RWPE1 (cell line): Measurements from ENCODE around the gene OR2A25.

Experiments used
- CTCF ChIA-PET: fragments of 350-600 bp; sonication (Branson Sonifier 250); formaldehyde crosslinking; extraction: SDS; loops from one replicate; lab custom pipeline; 2021; lab: Yijun Ruan, JAX
- POLR2A ChIA-PET: fragments of 400-600 bp; formaldehyde crosslinking; extraction: SDS; loops from one replicate; lab custom pipeline; 2020; ENCODE audit warnings: antibody characterized with exemption; ENCODE audit not compliant: low non-redundant PET; lab: Yijun Ruan, JAX
- DNase-seq: peaks from one replicate; pipeline ENCODE4 v3.0.0; 2012; ENCODE audit warnings: low spot score
- H3K27ac ChIP-seq: fragments of 450-650 bp; 2 replicates; pipeline ENCODE4 v1.5.1; 2017
- CTCF ChIP-seq: fragments of 450-650 bp; conservative IDR thresholded peaks from 2 replicates; pipeline ENCODE4 v1.5.1; 2017; ENCODE audit warnings: low read depth, mild to moderate bottlenecking

OR2A25 gene

GRCh38 chr7:144087230-144087629 lies 17.6 kb downstream of the OR2A25 start:
- CTCF ChIA-PET: no interaction called here
- DNase-seq: no peak
- no peak overlapping the region for H3K27ac ChIP-seq
- TF ChIP-seq CTCF: no peak
- POLR2A ChIA-PET: no interaction called here

DNA sequence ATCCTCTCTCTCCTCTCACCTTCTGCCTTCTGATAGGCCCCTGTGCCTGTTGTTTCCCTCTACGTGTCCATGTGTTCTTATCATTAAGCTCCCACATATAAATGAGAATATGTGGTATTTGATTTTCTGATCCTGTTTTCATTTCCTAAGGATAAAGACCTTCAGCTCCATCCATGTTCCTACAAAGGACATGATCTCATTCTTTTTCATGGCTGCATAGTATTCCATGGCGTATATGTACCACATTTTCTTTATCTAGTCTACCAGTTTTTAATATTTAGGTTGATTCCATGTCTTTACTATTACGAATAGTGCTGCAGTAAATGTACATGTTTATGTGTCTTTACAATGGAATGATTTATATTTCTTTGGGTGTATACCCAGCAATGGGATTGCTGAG lies 21.1 kb downstream of the OR2A25 start:
- DNase-seq: no peak
- ChIA-PET POLR2A (no interaction called here), CTCF (no interaction called here)
- TF ChIP-seq CTCF: no peak
- H3K27ac ChIP-seq: no peak overlapping the region

DNA sequence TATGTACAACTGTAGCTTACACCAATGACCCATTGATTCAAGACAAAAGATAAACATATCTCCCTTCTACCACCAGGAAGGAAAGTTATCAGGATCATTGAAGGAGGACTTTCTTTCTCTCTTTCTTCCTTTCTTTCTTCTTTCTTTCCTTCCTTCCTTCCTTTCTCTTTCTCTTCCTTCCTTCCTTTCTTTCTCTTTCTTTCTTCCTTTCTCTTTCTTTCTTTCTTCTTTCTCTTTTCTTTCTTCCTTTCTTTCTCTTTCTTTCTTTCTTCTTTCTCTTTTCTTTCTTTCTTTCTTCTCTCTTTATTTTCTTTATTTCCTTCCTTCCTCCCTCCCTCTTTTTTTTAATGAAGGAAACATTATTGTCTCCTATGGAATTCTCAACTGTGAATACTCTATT lies 29.2 kb downstream of the OR2A25 start:
- no peak for TF ChIP-seq CTCF
- DNase-seq: no peak
- no peak overlapping the region for H3K27ac ChIP-seq
- ChIA-PET CTCF (no interaction called here), POLR2A (no interaction called here)

DNA sequence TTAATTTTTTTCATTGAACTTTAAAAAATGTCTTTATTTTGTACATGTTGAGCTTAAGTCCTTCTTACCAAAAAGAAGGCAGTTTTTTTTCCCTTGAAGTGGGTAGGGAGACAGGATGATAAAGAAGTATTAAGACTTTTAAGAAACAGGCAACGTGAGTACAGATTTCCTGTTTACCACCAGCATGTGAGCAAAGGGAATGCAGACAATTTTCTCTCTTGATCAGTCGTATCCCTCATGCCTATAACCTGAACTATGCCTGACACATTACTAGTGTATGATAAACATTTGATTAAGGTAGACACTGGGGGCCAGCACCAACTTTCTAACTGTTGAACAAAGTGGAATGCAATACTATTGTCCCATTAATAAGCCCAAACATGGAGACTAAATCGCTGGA lies 31.0 kb downstream of the OR2A25 start:
- H3K27ac ChIP-seq: no peak overlapping the region

GRCh38 chr7:144102041-144102440 lies 32.4 kb downstream of the OR2A25 start:
- DNase-seq: no peak
- no peak overlapping the region for H3K27ac ChIP-seq
- POLR2A ChIA-PET: no interaction called here
- CTCF ChIA-PET: interaction anchor here (0.7 kb wide), 1 partner anchor 632 kb away, joined by 3 read pairs; no protein-coding TSS in a partner anchor
- no peak for TF ChIP-seq CTCF

More for the DNA sequence above, 31.0 kb downstream of the OR2A25 start:
- TF ChIP-seq CTCF: no peak
- CTCF ChIA-PET: no interaction called here
- POLR2A ChIA-PET: no interaction called here
- DNase-seq: no peak

- H3K27ac ChIP-seq: no peak overlapping the region
- DNase-seq: no peak
- CTCF ChIA-PET: no interaction called here
- POLR2A ChIA-PET: no interaction called here
- TF ChIP-seq CTCF: no peak
Observed at GRCh38 chr7:144105211-144105610, 35.6 kb downstream of the OR2A25 start.

GRCh38 chr7:144109283-144109682 lies 39.7 kb downstream of the OR2A25 start, which contains the start of gene OR2A2:
Gene OR2A2, plus strand, starts transcription at chr7:144109583. Its CDS starts 0 bp downstream, at chr7:144109583.
- POLR2A ChIA-PET: no interaction called here
- no peak for DNase-seq
- CTCF ChIA-PET: no interaction called here
- TF ChIP-seq CTCF: no peak
- no peak within 1 kb of the TSS for H3K27ac ChIP-seq
